AG04449 (cell line): ENCODE data around the gene IDI1.
A peak's percentile ranks its signal among the peaks of the same experiment; 100 is the strongest.

Experiments
- CTCF ChIA-PET: fragments of 350-600 bp; formaldehyde crosslinking; extraction: SDS; loops from one replicate; lab custom pipeline; 2021; ENCODE audit warnings: antibody characterized with exemption; lab: Yijun Ruan, JAX
- POLR2A ChIA-PET: fragments of 400-600, 350-600 bp; formaldehyde crosslinking; extraction: SDS; loops from one replicate; lab custom pipeline; 2020; ENCODE audit warnings: antibody characterized with exemption, inconsistent platforms; lab: Yijun Ruan, JAX
- DNase-seq: peaks from one replicate; pipeline ENCODE4 v3.0.0-alpha.2; 2010; ENCODE audit warnings: low read depth, low spot score
- H3K4me3 ChIP-seq: 2 replicates; pipeline ENCODE4 v1.5.1; 2011; ENCODE audit warnings: low read depth, mild to moderate bottlenecking, control low read depth, low read length
- TF ChIP-seq, protein P1 (sequence below): IDR thresholded peaks from one replicate; pipeline ENCODE4 v1.5.1; 2011; ENCODE audit warnings: mild to moderate bottlenecking, moderate library complexity, low read length, control low read depth, inconsistent platforms; ENCODE audit not compliant: insufficient read depth; ENCODE audit errors: missing control alignments

The IDI1 gene

GRCh38 chr10:1047937-1048336, 982 bp downstream of the IDI1 start:
- no peak for DNase-seq
- H3K4me3 ChIP-seq: peak overlapping the region; percentile 95

GRCh38 chr10:1045415-1045814, 3.5 kb downstream of the IDI1 start:
- POLR2A ChIA-PET: no interaction called here
- H3K4me3 ChIP-seq: no peak overlapping the region
- DNase-seq: no peak
- CTCF ChIA-PET: interaction anchor here (1.4 kb wide), 1 partner anchor 10 kb away, joined by 4 read pairs; no protein-coding TSS in a partner anchor
- TF ChIP-seq, protein P1, sequence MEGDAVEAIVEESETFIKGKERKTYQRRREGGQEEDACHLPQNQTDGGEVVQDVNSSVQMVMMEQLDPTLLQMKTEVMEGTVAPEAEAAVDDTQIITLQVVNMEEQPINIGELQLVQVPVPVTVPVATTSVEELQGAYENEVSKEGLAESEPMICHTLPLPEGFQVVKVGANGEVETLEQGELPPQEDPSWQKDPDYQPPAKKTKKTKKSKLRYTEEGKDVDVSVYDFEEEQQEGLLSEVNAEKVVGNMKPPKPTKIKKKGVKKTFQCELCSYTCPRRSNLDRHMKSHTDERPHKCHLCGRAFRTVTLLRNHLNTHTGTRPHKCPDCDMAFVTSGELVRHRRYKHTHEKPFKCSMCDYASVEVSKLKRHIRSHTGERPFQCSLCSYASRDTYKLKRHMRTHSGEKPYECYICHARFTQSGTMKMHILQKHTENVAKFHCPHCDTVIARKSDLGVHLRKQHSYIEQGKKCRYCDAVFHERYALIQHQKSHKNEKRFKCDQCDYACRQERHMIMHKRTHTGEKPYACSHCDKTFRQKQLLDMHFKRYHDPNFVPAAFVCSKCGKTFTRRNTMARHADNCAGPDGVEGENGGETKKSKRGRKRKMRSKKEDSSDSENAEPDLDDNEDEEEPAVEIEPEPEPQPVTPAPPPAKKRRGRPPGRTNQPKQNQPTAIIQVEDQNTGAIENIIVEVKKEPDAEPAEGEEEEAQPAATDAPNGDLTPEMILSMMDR: no peak

More at GRCh38 chr10:1047937-1048336, 982 bp downstream of the IDI1 start:
- TF ChIP-seq, protein P1: no peak
- ChIA-PET CTCF (no interaction called here), POLR2A (interaction anchor here (1.9 to 2.0 kb wide), 2 partner anchors 11 to 60 kb away, joined by 7 to 17 read pairs; partner anchors contain the start of gene GTPBP4)

DNA sequence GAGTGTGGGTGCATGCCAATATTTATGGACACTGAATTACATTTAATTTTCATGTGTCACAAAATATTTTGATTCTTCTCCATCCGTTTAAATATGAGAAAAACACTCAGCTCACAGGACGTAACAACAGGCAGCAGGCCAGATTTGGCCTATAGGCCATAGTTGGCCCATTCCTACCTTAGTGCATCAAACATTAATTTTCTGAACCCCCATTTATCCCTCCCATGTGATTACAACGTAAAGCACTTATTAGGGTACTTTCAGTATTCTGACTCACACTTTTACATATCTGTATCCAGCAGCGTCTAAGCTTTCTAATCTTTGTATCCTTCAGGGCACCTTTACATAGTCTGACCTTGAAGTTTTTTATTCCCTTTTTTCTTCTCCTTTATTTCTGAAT, 4.0 kb downstream of the IDI1 start:
- no peak overlapping the region for H3K4me3 ChIP-seq
- POLR2A ChIA-PET: interaction anchor here (0.9 kb wide), 1 partner anchor 57 kb away, joined by 3 read pairs; the partner anchor contains the start of gene GTPBP4

GRCh38 chr10:1044146-1044545, 4.8 kb downstream of the IDI1 start:
- ChIA-PET POLR2A (interaction anchor here (0.9 kb wide), 1 partner anchor 56 kb away, joined by 3 read pairs; the partner anchor contains the start of gene GTPBP4), CTCF (no interaction called here)
- TF ChIP-seq, protein P1: no peak
- no peak for DNase-seq
- H3K4me3 ChIP-seq: no peak overlapping the region

More for the DNA sequence above, 4.0 kb downstream of the IDI1 start:
- CTCF ChIA-PET: interaction anchor here (1.4 kb wide), 1 partner anchor 10 kb away, joined by 4 read pairs; no protein-coding TSS in a partner anchor
- DNase-seq: no peak
- TF ChIP-seq, protein P1: no peak

DNA sequence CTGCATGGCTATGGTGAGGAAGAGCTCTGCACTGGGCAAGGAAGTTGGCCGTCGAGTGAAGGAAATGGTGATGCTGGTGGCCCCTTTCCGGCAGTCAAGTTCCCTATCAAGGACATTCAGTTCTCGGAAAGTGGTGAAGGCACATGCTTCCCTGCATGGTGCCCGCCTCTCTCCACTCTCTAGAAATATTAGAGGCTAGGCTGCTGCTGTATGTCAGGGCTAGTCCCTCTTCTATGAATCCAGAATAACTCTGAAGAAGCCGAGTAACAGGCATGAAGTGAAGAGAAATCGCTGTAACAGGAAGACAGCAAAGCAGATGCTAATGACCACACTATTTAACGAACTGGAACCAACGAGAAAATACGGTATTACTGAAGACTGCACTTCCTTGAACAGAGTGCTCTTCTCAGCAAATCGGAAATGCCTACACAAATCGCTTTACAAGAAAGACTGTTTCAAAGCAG, 5.4 kb downstream of the IDI1 start:
- no peak for DNase-seq
- TF ChIP-seq, protein P1: no peak
- no peak overlapping the region for H3K4me3 ChIP-seq
- ChIA-PET POLR2A (no interaction called here), CTCF (no interaction called here)

DNA sequence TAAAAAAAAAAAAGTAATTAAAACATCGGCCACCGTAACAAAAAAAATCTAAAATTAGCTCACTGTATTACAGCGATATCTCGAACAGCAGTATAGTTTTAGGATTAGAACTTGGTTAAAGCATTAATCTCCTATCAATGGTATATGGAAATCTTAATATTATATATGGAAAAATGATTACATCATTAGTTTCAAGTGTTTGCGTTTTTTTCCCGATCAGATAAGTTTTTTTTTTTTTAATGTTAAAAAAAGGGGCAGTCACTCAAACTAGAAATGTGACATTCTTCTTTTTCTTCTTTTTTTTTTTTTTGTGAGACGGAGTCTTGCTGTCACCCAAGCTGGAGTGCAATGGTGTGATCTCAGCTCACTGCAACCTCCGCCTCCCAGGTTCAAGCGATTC, 7.4 kb downstream of the IDI1 start:
- TF ChIP-seq, protein P1: no peak
- no peak for DNase-seq
- no peak overlapping the region for H3K4me3 ChIP-seq
- POLR2A ChIA-PET: no interaction called here
- CTCF ChIA-PET: no interaction called here
